RWPE2 (cell line): ENCODE results near the gene KLK15.
A peak's percentile ranks its signal among the peaks of the same experiment; 100 is the strongest.

Source experiments
- ATAC-seq: fragments of 200-7000 bp; cut with Tn5 transposase; 3 replicates; pipeline ENCODE4 v1.9.1; 2021; ENCODE audit warnings: low read depth
- DNase-seq: peaks from one replicate; pipeline ENCODE4 v3.0.0-alpha.2; 2020; ENCODE audit warnings: low spot score
- H3K27ac ChIP-seq: fragments of 450-650 bp; 2 replicates; pipeline ENCODE4 v1.5.1; 2017; ENCODE audit warnings: mild to moderate bottlenecking; ENCODE audit not compliant: poor library complexity, severe bottlenecking
- H3K27me3 ChIP-seq: fragments of 250-450 bp; sonication (Bioruptor Pico); 2 replicates; pipeline ENCODE4 v1.5.1; 2021; ENCODE audit warnings: mild to moderate bottlenecking, moderate library complexity; ENCODE audit not compliant: insufficient read depth, poor library complexity, severe bottlenecking
- H3K36me3 ChIP-seq: fragments of 250-450 bp; sonication (Bioruptor Pico); 2 replicates; pipeline ENCODE4 v1.5.1; 2020; ENCODE audit warnings: low read depth, mild to moderate bottlenecking, moderate library complexity
- H3K4me1 ChIP-seq: fragments of 250-450 bp; sonication (Bioruptor Pico); 2 replicates; pipeline ENCODE4 v1.5.1; 2021; ENCODE audit warnings: mild to moderate bottlenecking, moderate library complexity; ENCODE audit not compliant: insufficient read depth, poor library complexity, severe bottlenecking
- H3K4me3 ChIP-seq: fragments of 250-450 bp; sonication (Bioruptor Pico); 2 replicates; pipeline ENCODE4 v1.5.1; 2021; ENCODE audit warnings: mild to moderate bottlenecking, moderate library complexity; ENCODE audit not compliant: severe bottlenecking
- H3K9me3 ChIP-seq: fragments of 250-450 bp; sonication (Bioruptor Pico); 2 replicates; pipeline ENCODE4 v1.5.1; 2021; ENCODE audit warnings: mild to moderate bottlenecking, moderate library complexity; ENCODE audit not compliant: severe bottlenecking
- TF ChIP-seq, protein P1 (sequence below): fragments of 450-650 bp; IDR thresholded peaks from one replicate; pipeline ENCODE4 v1.5.1; 2017; ENCODE audit warnings: mild to moderate bottlenecking, moderate library complexity; ENCODE audit not compliant: poor library complexity, severe bottlenecking

The KLK15 gene

DNA sequence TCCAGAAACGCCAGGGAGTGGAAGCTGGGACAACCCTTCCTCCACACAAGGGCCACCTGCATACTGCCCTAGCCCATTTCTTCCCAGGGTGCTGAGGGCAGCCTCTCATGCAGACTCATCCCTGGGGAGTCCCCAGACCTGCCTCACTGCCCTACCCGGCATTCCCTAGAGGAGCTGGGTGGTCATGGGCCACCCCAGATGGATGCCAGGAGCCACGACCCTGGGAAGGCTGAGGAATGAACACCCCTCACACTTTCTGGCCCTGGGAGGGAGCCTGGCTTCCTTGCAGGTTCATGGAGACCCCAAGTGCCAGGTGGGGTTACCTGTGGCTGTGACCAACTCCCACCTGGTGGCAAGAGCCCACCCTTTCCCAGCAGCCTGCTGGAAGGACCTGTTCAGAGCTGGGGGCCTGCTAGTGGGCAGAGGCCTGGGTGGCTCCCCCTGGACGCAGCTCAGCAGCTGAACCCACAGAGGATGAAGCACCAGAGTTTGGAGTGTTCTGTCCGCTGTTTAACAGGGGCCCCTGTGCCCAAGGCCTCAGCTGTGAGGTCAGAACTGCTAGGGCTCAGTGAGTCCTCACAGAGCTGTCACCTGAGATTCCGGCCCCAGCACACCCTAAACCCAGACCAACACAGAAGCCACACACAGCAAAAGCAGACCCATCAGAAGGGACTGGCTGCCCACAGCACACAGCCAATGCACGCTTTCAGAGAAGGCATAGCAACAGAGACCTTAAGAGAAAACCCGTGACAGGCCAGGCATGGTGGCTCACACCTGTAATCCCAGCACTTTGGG, 36.5 kb downstream of the KLK15 start:
- H3K27me3 ChIP-seq: no peaks in the 10 kb centered on the region
- H3K27ac ChIP-seq: no peak overlapping the region
- ATAC-seq (no peak), DNase-seq (no peak)
- H3K4me3 ChIP-seq: no peak overlapping the region
- H3K9me3 ChIP-seq: no peaks in the 10 kb centered on the region
- TF ChIP-seq, protein P1, sequence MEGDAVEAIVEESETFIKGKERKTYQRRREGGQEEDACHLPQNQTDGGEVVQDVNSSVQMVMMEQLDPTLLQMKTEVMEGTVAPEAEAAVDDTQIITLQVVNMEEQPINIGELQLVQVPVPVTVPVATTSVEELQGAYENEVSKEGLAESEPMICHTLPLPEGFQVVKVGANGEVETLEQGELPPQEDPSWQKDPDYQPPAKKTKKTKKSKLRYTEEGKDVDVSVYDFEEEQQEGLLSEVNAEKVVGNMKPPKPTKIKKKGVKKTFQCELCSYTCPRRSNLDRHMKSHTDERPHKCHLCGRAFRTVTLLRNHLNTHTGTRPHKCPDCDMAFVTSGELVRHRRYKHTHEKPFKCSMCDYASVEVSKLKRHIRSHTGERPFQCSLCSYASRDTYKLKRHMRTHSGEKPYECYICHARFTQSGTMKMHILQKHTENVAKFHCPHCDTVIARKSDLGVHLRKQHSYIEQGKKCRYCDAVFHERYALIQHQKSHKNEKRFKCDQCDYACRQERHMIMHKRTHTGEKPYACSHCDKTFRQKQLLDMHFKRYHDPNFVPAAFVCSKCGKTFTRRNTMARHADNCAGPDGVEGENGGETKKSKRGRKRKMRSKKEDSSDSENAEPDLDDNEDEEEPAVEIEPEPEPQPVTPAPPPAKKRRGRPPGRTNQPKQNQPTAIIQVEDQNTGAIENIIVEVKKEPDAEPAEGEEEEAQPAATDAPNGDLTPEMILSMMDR: no peak
- peaks cover 49% of the 10 kb centered on the region for H3K36me3 ChIP-seq
- H3K4me1 ChIP-seq: no peaks in the 10 kb centered on the region

DNA sequence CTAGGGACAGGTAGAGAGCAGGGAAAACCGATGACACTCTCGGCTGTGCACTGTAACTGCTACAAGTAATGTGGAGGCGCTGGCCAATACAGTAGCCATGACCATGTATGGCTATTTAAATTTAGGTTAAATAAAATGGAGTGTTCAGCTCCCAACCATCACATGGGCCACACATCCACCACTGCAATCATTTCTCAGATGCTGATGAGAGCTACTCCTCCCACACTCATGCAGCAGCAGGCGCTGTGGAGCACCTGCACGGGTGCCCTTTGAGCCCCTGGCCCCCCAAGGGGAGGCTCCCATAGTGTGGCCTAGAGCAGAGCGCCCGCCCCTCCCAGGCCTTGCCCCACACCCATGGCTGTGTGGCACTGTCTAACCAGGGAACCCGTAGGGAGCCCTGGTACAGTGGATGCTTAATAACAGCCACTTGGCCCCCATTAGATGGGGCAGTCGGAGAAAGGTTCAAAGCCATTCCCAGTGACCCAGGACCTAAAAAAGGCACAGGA, 37.2 kb downstream of the KLK15 start:
- no peak overlapping the region for H3K27ac ChIP-seq
- peaks cover 43% of the 10 kb centered on the region for H3K36me3 ChIP-seq

DNA sequence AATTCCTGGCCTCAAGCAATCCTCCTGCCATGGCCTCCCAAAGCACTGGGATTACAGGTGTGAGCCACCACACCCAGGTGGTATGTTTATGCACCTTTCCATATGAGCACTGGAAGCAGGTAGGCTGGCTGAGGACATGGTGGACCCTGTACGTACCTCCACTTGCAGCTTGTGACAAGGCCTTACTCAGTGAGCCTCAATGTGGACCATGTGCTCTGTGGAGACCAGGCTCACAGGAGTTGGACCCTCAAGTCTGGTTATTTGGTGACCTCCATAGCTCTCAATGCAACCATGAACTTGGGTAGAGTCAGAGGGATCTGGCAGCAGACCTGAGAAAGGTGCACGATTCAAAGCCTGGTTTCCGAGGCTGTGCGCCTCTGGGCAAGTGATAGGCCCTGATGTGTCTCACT, 37.7 kb downstream of the KLK15 start:
- no peak for DNase-seq
- Histone ChIP-seq H3K4me1 (no peaks in the 10 kb centered on the region), H3K4me3 (no peak overlapping the region), H3K27me3 (no peaks in the 10 kb centered on the region), H3K36me3 (peaks cover 38% of the 10 kb centered on the region), H3K9me3 (no peaks in the 10 kb centered on the region), H3K27ac (no peak overlapping the region)
- TF ChIP-seq, protein P1: no peak
- ATAC-seq: no peak

More for the DNA sequence above, 37.2 kb downstream of the KLK15 start:
- ATAC-seq (peak; percentile 0; the same call in 2 of the 3 replicates), DNase-seq (no peak)
- Histone ChIP-seq H3K27me3 (no peaks in the 10 kb centered on the region), H3K4me3 (no peak overlapping the region), H3K9me3 (no peaks in the 10 kb centered on the region), H3K4me1 (no peaks in the 10 kb centered on the region)
- TF ChIP-seq, protein P1: no peak

DNA sequence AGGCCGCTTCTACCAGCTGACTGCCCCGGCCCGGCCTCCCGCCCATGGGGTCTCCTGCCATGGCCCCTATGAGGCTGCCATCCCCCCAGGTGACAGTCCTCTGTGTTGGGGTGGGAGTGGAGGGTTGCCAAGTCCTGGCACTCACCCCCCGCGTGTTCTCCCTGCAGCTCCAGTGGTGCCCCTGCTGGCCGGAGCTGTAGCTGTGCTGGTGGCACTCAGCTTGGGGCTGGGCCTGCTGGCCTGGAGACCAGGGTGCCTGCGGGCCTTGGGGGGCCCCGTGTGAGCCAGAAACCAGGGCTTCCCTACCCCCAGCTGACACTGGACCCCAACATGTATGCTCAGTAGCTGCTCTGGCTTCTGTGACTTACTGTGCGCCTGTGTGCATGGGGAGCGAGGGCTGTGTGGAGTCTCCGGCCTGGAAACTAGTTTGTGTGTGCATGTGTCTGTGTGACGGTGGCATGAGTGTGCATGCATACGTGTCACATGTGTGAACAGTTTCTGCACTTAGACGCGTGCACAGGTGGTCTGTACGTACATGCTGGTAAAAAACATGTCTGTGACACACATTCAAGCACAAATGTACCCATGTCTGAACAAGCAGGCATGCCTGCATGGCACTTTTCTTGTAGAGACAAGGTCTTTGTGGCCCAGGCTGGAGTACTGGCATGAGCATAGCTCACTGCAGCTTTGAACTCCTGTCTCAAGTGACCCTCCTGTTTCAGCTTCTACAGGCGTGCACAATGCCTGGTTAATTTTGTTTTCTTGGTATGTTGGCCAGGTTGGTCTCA, 38.3 kb downstream of the KLK15 start:
- no peaks in the 10 kb centered on the region for H3K9me3 ChIP-seq
- no peaks in the 10 kb centered on the region for H3K4me1 ChIP-seq
- H3K27me3 ChIP-seq: no peaks in the 10 kb centered on the region
- peaks cover 34% of the 10 kb centered on the region for H3K36me3 ChIP-seq
- no peak overlapping the region for H3K4me3 ChIP-seq
- DNase-seq (no peak), ATAC-seq (peak; percentile 7)
- no peak overlapping the region for H3K27ac ChIP-seq
- TF ChIP-seq, protein P1: peak; percentile 11
